Endothelial cell of umbilical vein (primary cell): ENCODE data around the gene TCF7L2. TPM values are rescaled to one million over a fixed set of nuclear protein-coding genes. Genes with fewer than 3 reads are reported as not detected.

ENCODE experiments used
- BruUV-seq: library from RNA; stranded (reverse); fragments of 400-500 nt; replicated peaks from 2 replicates; lab custom pipeline; 2021; lab: Mats Ljungman, UMichigan
- CTCF ChIA-PET: fragments of 300-600, 350-600 bp; sonication (Branson Sonifier 250); formaldehyde crosslinking; loops from one replicate; lab custom pipeline; 2021; ENCODE audit warnings: antibody characterized with exemption, inconsistent platforms; lab: Charles Lee
- POLR2A ChIA-PET: fragments of 300-600, 350-600 bp; sonication (Branson Sonifier 250); formaldehyde crosslinking; loops from one replicate; lab custom pipeline; 2021; ENCODE audit warnings: antibody characterized with exemption, inconsistent platforms; lab: Charles Lee
- DNase-seq: peaks from one replicate; pipeline ENCODE4 v3.0.0-alpha.2; 2011; ENCODE audit warnings: low read depth, low spot score
- FAIRE-seq: peaks from 2 replicates; lab custom pipeline; 2011; peaks lifted over from hg19 to GRCh38; lab: Jason Lieb, UNC
- H2AFZ ChIP-seq: 2 replicates; pipeline ENCODE4 v1.6.0; 2012; ENCODE audit warnings: low read depth, low read length, control low read depth, inconsistent platforms
- H3K27ac ChIP-seq: 2 replicates; pipeline ENCODE4 v1.5.1; 2011; ENCODE audit warnings: low read depth, mild to moderate bottlenecking, control low read depth, low read length, moderate library complexity; ENCODE audit not compliant: insufficient read depth
- H3K27me3 ChIP-seq, 2 experiments: 2 replicates each; pipeline versions ENCODE4 v1.6.0 to v1.6.1; 2011; ENCODE audit warnings: low read length in 2 of 2, mixed read lengths in 1 of 2; ENCODE audit not compliant: control insufficient read depth in 2 of 2, insufficient read depth in 2 of 2
- H3K36me3 ChIP-seq, 2 experiments: 2 replicates in 1 of 2; 3 replicates in 1 of 2; pipeline ENCODE4 v1.5.1; 2011; ENCODE audit warnings: low read length in 2 of 2, mild to moderate bottlenecking in 1 of 2, moderate library complexity in 1 of 2; ENCODE audit not compliant: control insufficient read depth in 2 of 2, insufficient read depth in 2 of 2; ENCODE audit errors: extremely low read depth in 1 of 2
- H3K4me1 ChIP-seq: 3 replicates; pipeline ENCODE4 v1.5.1; 2011; ENCODE audit warnings: mild to moderate bottlenecking, low read length; ENCODE audit not compliant: control insufficient read depth, insufficient read depth; ENCODE audit errors: extremely low read depth
- H3K4me2 ChIP-seq: 2 replicates; pipeline ENCODE4 v1.6.1; 2011; ENCODE audit warnings: low read length, control low read depth, mixed read lengths; ENCODE audit not compliant: insufficient read depth
- H3K4me3 ChIP-seq, 3 experiments: fragments of 200-600 bp in 1 of 3; sonication (generic), shearing (Covaris generic) in 1 of 3; replicated peaks in 1 of 3; 2 replicates each; pipeline ENCODE4 v1.5.1; 2011 to 2016; ENCODE audit warnings: control low read depth in 3 of 3, low read length in 3 of 3, mild to moderate bottlenecking in 2 of 3, inconsistent platforms in 1 of 3, low read depth in 1 of 3, moderate library complexity in 1 of 3; ENCODE audit not compliant: insufficient read depth in 1 of 3
- H3K79me2 ChIP-seq: 2 replicates; pipeline ENCODE4 v1.6.0; 2012; ENCODE audit warnings: low read length, inconsistent platforms; ENCODE audit not compliant: control insufficient read depth, insufficient read depth
- H3K9ac ChIP-seq: replicated peaks from 2 replicates; pipeline ENCODE3; 2011; ENCODE audit warnings: low read length, control low read depth; ENCODE audit not compliant: insufficient read depth; ENCODE audit errors: extremely low read depth
- H3K9me1 ChIP-seq: replicated peaks from 3 replicates; pipeline ENCODE4 v1.6.0; 2011; ENCODE audit warnings: mild to moderate bottlenecking, low read length; ENCODE audit not compliant: control insufficient read depth, insufficient read depth; ENCODE audit errors: extremely low read depth
- H3K9me3 ChIP-seq: replicated peaks from 2 replicates; pipeline ENCODE4 v1.5.1; 2012; ENCODE audit warnings: low read length, inconsistent platforms; ENCODE audit not compliant: control insufficient read depth, insufficient read depth
- H4K20me1 ChIP-seq: replicated peaks from 2 replicates; pipeline ENCODE3; 2011; ENCODE audit warnings: mild to moderate bottlenecking, low read length; ENCODE audit not compliant: control insufficient read depth, insufficient read depth; ENCODE audit errors: extremely low read depth
- EZH2 ChIP-seq: IDR thresholded peaks from 2 replicates; pipeline ENCODE4 v1.6.1; 2012; ENCODE audit warnings: borderline replicate concordance, low read depth, mild to moderate bottlenecking, moderate library complexity, low read length, inconsistent platforms; ENCODE audit not compliant: severe bottlenecking
- FOS ChIP-seq: IDR thresholded peaks from 2 replicates; pipeline ENCODE4 v1.6.1; 2011; ENCODE audit warnings: mild to moderate bottlenecking, low read length, moderate library complexity, borderline replicate concordance; ENCODE audit not compliant: insufficient read depth
- GATA2 ChIP-seq: IDR thresholded peaks from 2 replicates; pipeline ENCODE4 v1.7.0; 2011; ENCODE audit warnings: low read depth, mild to moderate bottlenecking, moderate library complexity, mixed read lengths, low read length; ENCODE audit not compliant: insufficient read length, insufficient read depth
- JUN ChIP-seq: IDR thresholded peaks from 2 replicates; pipeline ENCODE4 v1.6.1; 2011; ENCODE audit warnings: borderline replicate concordance, low read depth; ENCODE audit not compliant: insufficient read length, insufficient read depth
- MYC ChIP-seq: IDR thresholded peaks from one replicate; pipeline ENCODE4 v1.6.1; 2011; ENCODE audit warnings: mild to moderate bottlenecking, low read depth, low read length
- POLR2A ChIP-seq: IDR thresholded peaks from 2 replicates; pipeline ENCODE4 v1.6.1; 2012; ENCODE audit warnings: low read depth, mild to moderate bottlenecking, control low read depth, low read length
- POLR2AphosphoS5 ChIP-seq: IDR thresholded peaks from 2 replicates; pipeline ENCODE4 v1.6.1; 2012; ENCODE audit warnings: low read depth, mild to moderate bottlenecking, control low read depth, low read length, moderate library complexity; ENCODE audit not compliant: insufficient read depth
- dilution Hi-C: fragments of 300-500 bp; cut with MboI; formaldehyde crosslinking; loops from one replicate; pipeline ENCODE4 v1.15.0; 2019; ENCODE audit warnings: low sequenced_read_pairs; ENCODE audit not compliant: extremely low pct_ligation_motif_present
- intact Hi-C: fragments of 100-400 bp; cut with micrococcal nuclease; formaldehyde crosslinking; loops from one replicate; pipeline ENCODE4 v1.10.0; 2022
- polyA plus RNA-seq, 4 experiments: library from polyadenylated mRNA; depleted of rRNA in 3 of 4; stranded (reverse) in 3 of 4; unstranded in 1 of 4; fragments of >200 nt; gene quantifications; 2 replicates each; pipeline versions ENCODE4 v1.2.1 to v1.2.3, GENCODE V29; 2011 to 2012; ENCODE audit warnings: missing spikeins in 1 of 4
- total RNA-seq: library from RNA; stranded (reverse); gene quantifications from 2 replicates; pipeline ENCODE4 v1.2.3, GENCODE V29; 2021
- TF ChIP-seq, protein P1 (sequence below), 2 donors: IDR thresholded peaks; 1 replicate in 1 of 2; 2 replicates in 1 of 2; pipeline ENCODE4 v1.5.1; 2011; ENCODE audit warnings: low read length in 2 of 2, mild to moderate bottlenecking in 2 of 2, moderate library complexity in 2 of 2, control low read depth in 1 of 2, inconsistent platforms in 1 of 2, low read depth in 1 of 2; ENCODE audit not compliant: insufficient read depth in 1 of 2; ENCODE audit errors: extremely low read depth in 1 of 2
- TF ChIP-seq, protein P2 (sequence below): IDR thresholded peaks from 2 replicates; pipeline ENCODE4 v1.6.1; 2011; ENCODE audit not compliant: insufficient read depth, insufficient read length

TCF7L2 gene
- total and polyA plus RNA-seq, 2 donors (not counting 3 experiments of a cell fraction or from before 2014, with no cell fraction given): 9.9 to 21.8 TPM

DNA sequence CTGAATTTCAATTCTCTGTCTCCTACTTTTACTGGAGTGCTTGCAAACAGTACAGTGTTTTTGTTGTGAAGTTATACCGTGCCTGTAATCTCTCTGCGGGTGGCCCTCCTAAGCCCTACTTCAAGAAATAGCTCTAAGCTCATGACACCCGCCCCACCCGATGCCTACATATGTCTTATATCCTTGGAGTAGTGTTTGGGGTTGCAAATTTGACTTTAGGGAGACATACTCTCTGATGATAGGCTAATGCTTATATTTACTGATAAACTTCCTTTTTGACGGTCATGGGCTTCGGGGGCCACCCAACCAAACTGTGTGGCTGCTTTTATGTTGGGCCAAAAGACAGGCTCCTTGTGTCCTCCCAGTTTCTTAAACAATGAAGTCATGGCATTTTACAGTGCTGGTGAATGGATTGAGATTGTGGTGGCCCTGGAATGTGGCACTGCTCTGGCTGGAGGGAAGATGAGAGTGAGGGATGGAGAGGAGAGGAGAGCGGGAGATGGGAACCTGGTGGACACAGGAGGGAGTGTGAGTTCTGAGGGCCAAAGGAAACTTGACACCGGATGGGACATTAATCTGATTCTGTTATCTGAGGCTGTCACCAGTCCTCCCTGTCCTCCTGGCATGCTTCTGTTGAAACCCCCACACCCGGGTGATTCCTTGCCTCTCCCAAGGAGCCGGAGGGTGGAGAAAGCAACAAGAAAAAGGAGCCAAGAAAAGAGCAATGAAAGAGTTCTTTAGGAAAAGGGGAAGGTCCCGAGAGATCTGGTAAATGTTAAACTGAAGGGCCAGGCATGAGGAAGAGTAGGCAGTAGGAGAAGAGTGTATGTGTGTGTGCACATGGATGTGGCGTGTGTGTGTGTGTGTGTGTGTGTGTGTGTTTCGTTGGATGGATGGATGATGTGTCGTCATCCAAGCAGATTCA, 113.3 kb downstream of the TCF7L2 start:
- DNase-seq (no peak), FAIRE-seq (no peak)
- ChIA-PET CTCF (interaction anchor here (1.2 kb wide), 1 partner anchor 10 kb away, joined by 3 read pairs; no protein-coding TSS in a partner anchor), POLR2A (no interaction called here)
- no peaks in the 10 kb centered on the region for H3K36me3 ChIP-seq
- H3K27me3 ChIP-seq: no peaks in the 10 kb centered on the region
- no TSS peak for BruUV-seq
- no peaks in the 10 kb centered on the region for H3K9me1 ChIP-seq
- H4K20me1 ChIP-seq: no peaks in the 10 kb centered on the region
- H3K79me2 ChIP-seq: no peaks in the 10 kb centered on the region
- H3K4me3 ChIP-seq: no peak overlapping the region
- H3K4me1 ChIP-seq: peaks cover 27% of the 10 kb centered on the region
- no peak overlapping the region for H3K4me2 ChIP-seq
- intact Hi-C loops (no loop called here), dilution Hi-C loops (no loop called here)
- no peaks in the 10 kb centered on the region for H3K9me3 ChIP-seq
- no peak overlapping the region for H2AFZ ChIP-seq
- H3K9ac ChIP-seq: no peak overlapping the region
- TF ChIP-seq, protein P1, sequence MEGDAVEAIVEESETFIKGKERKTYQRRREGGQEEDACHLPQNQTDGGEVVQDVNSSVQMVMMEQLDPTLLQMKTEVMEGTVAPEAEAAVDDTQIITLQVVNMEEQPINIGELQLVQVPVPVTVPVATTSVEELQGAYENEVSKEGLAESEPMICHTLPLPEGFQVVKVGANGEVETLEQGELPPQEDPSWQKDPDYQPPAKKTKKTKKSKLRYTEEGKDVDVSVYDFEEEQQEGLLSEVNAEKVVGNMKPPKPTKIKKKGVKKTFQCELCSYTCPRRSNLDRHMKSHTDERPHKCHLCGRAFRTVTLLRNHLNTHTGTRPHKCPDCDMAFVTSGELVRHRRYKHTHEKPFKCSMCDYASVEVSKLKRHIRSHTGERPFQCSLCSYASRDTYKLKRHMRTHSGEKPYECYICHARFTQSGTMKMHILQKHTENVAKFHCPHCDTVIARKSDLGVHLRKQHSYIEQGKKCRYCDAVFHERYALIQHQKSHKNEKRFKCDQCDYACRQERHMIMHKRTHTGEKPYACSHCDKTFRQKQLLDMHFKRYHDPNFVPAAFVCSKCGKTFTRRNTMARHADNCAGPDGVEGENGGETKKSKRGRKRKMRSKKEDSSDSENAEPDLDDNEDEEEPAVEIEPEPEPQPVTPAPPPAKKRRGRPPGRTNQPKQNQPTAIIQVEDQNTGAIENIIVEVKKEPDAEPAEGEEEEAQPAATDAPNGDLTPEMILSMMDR (IDR thresholded peaks at IDR 0.05; ENCODE audit: extremely low read depth in 1 of 2, insufficient read depth in 1 of 2, low read depth in 1 of 2, low read length in 2 of 2): no peak
- TF ChIP-seq MYC: no peak
- no peak for TF ChIP-seq EZH2
- H3K27ac ChIP-seq: no peak overlapping the region

DNA sequence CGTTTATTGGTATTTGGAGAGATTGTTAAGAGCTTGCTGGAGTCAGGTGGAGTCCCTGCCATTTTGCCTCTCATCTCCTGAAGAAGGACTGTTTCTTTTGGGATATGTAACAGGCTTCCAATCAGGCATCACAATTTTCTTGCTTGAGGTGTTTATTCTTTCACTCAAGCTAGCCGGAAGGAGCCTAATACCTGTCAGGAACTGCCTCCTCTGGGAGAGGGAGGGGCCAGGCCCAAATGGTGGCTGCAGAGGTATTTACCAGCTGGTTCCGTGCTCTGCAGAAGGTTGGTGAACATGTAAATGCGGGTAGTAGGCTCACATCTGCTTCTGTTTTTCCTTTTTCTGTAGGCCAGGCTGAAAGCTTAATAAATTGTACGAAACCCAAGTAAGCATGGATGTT, 114.0 kb downstream of the TCF7L2 start:
- no TSS peak for BruUV-seq
- CTCF ChIA-PET: interaction anchor here (1.2 kb wide), 1 partner anchor 11 kb away, joined by 3 read pairs; no protein-coding TSS in a partner anchor
- no peaks in the 10 kb centered on the region for H3K79me2 ChIP-seq
- no peaks in the 10 kb centered on the region for H3K27me3 ChIP-seq
- FAIRE-seq: no peak
- DNase-seq: no peak
- no peak overlapping the region for H3K27ac ChIP-seq
- no peaks in the 10 kb centered on the region for H3K9me3 ChIP-seq
- peaks cover 20% of the 10 kb centered on the region for H3K4me1 ChIP-seq
- H3K4me3 ChIP-seq: no peak overlapping the region
- dilution Hi-C loops: no loop called here
- H3K36me3 ChIP-seq: no peaks in the 10 kb centered on the region
- H4K20me1 ChIP-seq: no peaks in the 10 kb centered on the region
- no peaks in the 10 kb centered on the region for H3K9me1 ChIP-seq
- intact Hi-C loops: no loop called here
- TF ChIP-seq EZH2: no peak
- TF ChIP-seq, protein P2, sequence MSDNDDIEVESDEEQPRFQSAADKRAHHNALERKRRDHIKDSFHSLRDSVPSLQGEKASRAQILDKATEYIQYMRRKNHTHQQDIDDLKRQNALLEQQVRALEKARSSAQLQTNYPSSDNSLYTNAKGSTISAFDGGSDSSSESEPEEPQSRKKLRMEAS: no peak
- TF ChIP-seq FOS: no peak
- TF ChIP-seq POLR2A: no peak
- TF ChIP-seq, protein P1 (IDR thresholded peaks at IDR 0.05; ENCODE audit: extremely low read depth in 1 of 2, insufficient read depth in 1 of 2, low read depth in 1 of 2, low read length in 2 of 2): no peak
- no peak for TF ChIP-seq POLR2AphosphoS5
- TF ChIP-seq JUN: no peak
- no peak for TF ChIP-seq GATA2
- no peak for TF ChIP-seq MYC
- H2AFZ ChIP-seq: no peak overlapping the region
- no peak overlapping the region for H3K9ac ChIP-seq
- H3K4me2 ChIP-seq: no peak overlapping the region
- POLR2A ChIA-PET: no interaction called here
